HG03432 (cell line): ENCODE data around the gene STN1.

Source experiments
- ATAC-seq: cut with Tn5 transposase; IDR thresholded peaks from one replicate; pipeline ENCODE4 v1.9.1; 2021; ENCODE audit warnings: mild to moderate bottlenecking, moderate library complexity; ENCODE audit not compliant: unreplicated experiment

STN1 gene

DNA sequence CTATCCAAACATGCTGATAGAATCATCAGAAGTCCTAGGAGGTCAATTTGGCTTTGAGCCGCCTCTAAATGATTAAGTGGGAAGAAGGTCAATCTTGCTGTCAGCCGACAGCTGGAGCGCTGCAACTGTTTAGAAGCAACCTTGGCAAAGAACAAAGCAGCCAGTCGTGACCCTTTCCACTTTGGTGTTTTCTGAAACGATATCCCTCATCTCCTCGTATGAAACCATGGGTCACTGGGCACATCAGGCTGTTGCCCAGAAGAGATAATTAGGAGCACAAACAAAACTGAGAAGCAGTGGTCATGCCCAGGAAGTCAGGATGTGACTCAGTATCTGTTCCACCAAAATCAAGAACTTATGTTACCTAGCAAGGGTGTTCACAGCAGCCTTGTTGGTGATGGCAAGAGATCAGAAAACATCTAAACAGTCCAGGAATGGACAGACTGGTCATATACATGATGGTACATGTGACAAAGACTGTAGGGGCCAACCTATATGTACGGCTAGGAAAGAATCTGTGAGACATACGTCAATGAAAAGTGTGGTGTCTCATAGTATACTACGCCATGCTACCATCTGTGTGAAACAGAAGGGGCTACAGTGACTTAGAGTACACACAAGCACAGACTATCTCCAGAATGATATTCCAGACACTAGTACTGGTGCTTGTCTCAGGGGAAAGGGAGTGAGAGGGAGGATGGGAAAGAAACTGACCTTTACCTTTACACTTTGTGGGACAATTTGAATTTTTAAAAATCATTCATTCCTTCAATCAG lies 22.4 kb downstream of the STN1 start:
- no peak for ATAC-seq

DNA sequence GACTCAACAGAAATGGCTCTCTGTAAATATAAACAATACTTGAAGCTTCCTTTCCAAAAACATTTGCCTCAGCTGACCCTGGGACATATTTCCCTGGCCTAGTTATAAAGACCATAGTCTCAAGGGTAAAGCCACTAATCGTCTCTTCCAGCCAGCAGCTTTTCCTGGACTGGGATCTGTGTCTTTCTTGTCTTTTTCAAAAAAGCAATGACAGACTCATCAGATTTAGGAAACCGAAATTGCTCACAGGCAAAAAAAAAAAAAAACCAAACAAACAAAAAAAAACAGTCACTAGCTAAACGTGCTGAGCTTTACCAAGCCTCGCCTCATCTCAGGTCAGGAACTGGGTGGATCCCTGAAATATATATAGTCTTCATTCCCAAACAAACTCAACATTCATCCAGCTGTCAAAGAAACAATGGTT lies 23.5 kb downstream of the STN1 start:
- ATAC-seq, result no peak

DNA sequence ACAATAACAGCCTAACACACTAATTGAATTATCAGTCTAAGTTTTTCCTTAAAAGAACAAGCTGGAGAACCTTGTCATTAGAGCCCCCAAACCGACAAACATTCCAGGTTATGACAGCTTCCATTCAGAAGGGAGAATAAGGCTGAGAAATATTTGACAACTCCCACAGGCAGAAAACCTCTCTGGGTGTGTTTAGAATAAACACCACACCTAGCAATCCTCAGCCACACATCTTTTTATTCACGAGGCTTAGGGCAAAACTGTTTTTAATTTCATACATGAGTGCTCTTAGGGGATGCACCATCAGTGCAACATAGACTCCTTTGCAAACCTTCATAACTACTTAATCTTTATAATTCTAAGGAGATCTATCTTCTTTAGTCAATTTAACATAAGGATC lies 24.2 kb downstream of the STN1 start:
- ATAC-seq, result no peak

DNA sequence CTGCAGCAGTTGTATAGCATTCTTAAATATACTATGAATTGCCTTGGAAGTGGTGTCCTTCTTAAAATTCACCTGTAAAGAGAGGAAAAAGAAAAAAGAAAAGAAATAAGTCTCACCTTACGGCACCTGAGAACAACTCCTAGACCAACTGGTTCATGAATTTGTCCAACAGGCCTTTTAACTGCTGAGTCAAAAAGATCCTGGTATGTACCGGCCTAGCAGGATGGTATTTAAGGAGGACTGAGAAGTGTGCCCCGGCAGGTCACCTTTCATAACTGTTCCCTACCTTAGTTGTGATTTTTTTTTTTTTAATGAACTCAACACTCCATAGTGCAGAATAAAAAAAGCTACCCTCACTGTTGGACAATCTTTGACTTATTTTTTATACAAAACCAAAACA lies 25.8 kb downstream of the STN1 start:
- ATAC-seq, result no peak

DNA sequence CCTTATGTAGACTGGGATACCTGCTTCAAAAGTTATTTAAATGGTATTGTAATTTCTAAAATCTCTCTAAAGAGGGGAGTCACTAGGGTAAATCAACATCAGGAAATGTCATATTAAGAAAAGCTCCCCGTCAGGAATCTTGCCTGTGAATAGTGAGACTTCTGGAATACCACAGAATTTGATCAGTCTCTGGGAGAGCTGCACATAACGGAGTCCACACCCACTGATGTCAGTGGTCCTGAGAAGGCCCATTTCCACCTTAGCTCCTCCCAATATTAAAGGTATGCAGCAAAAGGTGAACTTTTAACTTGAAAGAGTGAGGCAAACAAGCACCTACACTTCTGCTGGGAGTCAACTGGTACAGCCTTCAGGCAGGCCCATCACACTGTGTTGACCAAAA lies 27.3 kb downstream of the STN1 start:
- no peak for ATAC-seq

DNA sequence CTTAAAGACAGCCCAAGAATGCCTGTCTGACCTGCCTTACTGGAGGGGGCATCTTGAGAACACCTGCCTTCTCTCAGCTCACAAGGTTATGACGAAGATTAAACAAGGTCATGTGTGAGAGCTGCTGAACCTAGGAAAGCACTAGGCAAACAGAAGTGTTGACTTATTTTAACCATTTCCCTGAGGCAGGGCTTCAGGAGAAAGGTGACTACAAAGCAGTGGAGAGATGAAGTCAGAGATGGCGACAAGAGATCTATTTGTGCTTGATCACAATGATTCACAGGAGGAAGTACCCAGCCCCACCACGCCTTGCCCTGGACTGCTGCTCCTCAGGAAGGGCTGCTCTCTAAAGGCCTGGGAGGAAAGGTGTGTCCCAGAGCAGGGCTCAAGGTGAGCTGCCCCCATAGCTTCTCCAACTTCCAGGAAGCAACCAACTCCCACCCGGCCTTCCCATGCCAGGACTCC lies 27.8 kb downstream of the STN1 start:
- ATAC-seq, result no peak

DNA sequence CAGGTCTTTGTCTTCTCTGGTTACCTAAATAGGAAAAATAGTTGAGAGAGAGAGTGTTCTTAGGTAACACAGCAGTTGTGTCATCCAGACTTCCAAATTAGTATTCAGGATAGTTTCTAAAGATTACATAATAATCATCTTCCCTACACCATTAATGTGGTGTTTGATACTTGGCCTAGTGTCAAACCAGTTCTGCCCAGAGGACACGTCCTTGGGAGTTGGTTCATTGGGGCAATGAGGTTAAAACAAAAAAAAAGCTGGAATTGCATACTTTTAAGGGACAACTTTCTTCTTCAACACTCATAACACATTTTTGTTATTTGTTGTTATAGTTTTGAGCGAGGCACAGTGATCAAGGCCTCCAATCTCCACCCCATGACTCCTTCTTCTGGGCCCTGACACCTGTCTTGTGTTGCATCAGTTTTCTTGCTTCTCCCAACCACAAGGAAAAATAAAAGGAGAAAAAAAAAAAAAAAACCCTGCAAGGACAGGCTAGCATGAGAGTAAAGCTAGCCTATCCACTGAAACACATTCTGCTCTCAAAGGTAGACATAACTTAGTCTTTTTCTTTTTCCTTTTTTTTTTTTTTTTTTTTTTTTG lies 28.8 kb downstream of the STN1 start:
- no peak for ATAC-seq

DNA sequence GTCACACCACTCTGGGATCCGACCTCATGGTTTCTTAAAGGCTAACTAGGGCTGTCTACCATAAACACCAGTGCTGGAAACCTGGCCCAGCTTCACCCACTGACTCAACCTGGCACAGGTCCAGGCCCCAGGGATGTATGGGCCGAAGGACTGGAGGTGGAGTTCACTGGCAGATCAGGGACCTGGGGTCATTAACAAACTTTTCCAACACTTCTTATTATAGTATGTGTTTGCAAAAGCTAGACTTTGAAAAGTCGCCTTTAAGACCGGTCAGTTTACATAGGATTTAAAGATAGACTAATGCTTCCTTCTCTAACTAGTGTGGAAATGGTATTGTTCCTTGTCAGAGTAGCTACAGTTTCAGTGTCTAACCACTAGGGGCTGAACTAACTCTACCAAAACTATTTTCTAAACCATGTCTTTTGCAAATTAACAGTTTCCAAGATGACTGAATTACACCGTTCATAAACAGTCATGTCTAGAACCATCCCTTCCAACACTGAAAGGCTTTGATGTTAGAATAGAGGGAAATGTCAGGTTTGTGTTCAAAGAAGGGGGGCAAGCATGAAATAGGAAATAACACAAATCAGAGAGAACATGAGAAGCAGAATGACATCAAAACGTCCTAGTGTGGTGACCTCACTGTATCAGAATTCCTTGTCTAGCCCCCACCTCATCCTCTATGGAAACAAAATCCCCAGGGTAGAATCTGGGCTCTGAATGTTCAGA lies 29.7 kb downstream of the STN1 start:
- ATAC-seq, result no peak

DNA sequence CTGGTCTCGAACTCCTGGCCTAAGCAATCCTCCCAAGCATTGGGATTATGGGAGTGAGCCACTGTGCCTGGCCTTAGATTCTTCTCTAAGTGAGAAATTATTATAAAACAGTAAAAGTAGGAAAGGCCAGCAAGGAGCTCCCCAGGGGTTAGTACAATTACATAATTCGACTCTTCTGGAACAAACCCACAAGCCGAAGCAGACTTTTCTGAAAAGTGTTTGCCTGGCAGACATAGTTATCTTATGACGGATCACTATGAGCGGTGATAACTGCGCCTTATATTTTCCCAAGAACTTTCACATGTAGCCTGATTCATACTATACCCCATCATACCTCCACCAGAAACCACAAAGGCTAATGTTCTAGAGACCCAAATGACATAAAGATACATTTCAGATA lies 32.4 kb downstream of the STN1 start:
- ATAC-seq, result no peak

DNA sequence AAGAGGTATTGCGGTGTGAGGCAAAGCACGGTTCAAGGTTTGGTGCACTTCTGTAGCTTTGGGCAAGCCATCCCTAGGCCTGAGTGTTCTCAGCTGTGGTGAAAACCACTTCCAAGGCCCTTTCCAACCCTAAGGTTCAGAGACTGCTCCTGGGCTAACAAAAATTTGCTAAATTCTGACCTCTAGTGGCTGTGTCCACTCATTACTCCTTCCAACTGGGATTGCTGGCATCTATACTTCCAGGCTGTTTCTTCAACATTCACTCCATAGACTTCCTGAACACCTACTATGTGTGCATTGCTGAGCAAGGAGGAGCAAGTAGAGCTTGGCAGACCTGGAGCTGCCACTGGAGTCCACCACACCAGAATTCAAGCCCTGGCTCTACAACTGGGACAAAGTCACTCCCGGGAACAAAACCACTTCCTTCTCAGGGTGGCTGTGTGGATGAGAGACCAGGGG lies 33.3 kb downstream of the STN1 start:
- ATAC-seq, result no peak

DNA sequence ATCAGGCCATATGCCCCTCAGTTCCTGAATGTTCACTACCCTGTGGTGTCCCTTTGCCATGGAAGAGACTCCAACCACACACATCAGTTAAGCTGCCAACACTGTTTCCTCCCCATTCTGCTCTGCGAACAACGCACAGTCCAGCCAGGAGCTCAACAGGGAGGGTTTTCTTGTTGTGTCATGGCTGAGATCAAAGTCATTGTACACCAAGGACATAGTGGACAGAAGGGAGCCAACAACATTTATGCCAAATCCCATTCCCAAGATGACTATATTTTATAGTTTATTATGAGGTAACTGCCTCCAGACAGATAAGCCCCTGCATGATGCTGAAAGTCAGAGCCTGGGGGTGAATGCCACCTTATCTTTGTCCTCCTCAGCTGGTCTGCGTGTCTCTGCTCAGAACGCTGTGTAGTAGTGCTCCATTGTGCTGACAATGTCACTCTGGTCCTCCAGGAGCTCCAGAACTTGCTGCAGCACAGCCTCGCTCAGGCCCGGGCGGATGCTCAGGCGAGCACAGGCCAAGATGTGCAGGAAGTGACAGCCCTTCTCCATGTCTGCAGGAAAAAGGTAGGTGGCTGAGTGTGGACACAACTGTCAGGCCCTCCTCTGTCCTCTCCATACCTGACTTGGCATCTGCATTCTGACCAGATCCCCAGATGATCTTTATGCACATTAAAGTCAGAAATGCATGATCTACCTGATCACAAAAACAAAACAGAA lies 35.5 kb downstream of the STN1 start:
- ATAC-seq, result no peak

DNA sequence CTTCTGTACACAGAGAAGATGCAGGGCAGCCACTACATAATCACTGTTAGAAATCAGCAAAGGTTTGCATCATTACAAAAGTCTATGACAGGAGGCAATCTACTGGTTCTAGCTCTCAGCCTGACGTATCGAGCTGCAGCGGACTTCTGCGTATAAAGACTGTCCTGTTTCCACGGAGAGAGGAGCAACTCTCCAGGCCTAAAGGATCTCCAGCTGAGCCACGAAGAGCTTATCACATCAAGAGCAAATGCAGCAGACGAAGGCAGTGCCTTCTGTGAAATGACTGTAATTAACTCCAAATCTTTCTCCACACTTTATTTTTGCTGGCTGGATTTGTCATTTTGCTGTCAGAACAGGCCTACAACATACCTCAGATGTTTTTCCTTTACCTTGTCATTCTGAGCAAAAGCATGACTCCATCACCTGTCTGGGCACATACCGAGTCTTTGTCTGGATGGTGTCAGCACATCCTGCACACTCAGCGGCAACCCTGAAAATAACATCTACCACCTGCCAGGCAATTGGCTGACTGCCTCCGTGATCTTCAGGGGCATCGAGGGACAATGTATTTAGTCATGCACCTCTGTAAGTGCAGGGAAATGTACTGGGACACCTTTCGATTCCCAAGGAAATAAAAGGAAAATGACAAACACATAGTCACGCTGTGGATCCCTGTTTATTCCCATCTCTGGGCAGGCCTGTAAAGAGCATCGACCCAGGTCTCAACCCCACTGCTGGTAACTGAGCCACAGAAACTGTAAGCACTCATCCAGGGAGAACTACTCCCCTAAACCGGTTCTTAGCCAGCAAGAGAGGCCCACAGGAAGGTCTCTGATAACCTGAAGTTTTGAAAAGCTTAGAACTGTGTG lies 36.3 kb downstream of the STN1 start:
- ATAC-seq, result no peak

DNA sequence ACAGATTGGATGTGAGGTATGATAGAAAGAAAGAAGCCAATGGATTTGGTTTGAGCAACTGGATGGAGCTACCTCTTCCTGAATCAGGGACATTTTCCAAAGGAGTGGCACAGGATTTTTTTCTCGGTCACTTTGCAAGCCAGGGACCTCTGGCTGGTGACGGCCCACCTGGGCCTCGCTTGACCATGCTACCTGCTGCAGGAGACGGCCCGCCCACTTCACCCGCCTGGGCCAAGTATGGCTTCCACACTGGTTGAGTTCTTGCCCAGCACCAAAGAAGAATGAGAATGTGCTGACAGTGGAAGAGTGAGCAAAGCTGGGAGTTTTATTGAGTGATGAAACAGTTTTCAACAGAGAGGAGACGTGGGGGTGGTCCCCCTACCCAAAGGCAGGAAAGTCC lies 38.2 kb downstream of the STN1 start:
- no peak for ATAC-seq

DNA sequence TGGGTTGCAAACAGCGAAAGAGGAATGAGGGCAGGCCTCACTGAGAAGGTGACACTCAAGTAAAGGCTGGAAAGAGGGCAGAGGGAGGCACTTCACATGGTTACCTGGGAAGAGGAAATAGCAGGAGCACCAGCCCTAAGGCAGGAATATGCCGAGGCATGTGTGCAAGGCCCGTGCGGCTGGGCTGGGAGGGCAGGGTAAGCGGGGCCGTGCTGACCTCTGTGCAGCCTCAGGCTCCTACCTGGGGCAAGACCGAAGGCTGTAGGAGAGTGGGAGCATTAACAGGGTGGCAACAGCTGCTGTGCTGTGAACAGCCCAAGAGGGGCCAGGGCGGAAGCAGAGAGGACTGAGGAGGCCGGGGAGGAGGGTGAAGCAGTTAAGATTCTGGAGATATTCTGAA lies 38.6 kb downstream of the STN1 start:
- no peak for ATAC-seq

DNA sequence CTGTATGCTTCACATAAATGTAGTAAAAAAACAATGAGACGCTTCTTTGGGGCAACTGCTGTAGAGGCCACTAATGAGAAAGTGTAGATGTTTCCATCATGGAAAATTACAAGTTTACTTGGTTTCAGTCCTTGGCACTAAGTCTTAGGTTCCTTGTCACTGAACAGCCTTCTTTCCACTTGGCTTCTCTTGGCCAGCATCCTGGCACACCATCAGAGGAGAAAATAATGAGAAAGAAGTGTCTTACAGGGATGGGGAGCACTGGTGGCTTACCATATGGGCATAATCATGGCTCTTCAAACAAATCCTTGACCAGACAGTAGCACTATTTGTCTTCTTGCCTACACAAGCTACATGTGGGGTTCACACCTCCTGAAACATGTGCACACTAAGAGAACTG lies 40.1 kb downstream of the STN1 start:
- ATAC-seq, result no peak

DNA sequence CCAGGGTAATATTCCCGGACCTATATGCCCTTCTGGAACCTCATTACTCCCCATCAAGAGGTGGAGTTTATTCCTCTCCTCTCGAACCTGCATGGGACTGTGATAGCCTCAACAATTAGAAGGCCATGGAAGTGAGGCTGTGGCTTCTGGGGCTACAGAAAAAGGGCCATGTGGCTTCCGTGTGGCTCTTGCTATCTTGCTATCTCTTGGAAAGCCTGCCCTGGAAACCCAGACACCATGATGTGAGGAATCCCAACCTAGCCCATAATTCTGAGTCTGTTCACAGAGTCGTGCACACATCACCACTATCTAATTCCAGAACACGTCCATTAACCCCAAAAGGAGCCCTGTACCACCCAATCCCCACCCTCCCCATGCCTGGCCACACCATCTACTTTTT lies 41.8 kb downstream of the STN1 start:
- no peak for ATAC-seq

DNA sequence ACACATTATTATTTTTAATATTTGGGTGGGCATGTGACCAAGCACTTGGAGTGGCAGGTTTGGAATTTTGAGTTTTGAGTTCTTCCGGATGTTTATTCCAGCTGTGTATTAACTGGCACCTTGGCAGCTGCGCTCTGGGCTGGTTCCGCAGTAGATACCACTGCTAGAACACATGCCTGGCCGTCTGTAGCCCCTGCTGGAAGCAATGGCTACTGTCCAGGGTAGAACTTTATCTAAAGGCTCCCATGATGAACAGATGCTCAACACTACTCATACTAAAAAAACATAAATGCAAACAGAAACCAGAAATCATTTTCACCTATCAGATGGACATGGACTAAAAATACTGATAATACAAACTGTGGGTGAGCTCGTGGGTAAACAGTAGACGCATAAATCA lies 43.3 kb downstream of the STN1 start:
- no peak for ATAC-seq

DNA sequence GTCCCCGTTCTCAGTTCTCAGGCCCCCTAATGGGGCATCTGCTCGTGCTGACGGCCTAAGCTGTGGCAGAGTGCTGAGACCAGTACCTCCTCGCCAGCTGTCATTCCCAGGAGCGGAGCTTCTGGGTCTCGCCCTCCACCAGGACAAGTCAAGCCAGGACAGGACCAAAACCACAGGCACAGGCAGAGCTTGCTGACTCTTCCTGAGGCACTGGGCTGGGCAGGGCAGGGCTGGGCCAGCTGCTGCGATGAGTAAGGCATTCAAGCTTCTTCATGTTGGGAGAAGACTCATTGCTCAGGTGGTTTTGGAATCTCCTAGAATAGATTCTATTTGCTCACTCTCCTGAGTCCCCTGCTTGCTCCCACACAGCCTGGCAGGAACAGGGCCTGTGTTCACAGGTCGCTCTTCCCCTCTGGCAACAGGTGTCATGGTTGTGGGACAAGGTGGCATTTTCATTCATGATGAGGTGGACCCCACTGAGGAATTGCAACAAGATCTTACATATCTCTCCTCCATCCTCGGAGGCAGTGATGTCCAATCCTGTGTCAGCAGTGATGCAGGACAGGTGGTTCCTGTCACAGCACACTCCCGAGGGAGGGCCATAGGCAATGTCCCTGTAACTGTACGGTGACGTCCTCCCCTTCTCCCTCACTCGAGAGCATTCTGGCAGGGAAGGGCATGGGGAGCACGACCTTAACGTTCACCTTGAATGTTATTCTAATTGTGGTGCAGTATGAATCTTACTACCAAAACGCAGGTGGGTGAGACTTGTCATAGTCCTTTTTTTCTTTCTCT lies 45.6 kb downstream of the STN1 start:
- ATAC-seq, result no peak

DNA sequence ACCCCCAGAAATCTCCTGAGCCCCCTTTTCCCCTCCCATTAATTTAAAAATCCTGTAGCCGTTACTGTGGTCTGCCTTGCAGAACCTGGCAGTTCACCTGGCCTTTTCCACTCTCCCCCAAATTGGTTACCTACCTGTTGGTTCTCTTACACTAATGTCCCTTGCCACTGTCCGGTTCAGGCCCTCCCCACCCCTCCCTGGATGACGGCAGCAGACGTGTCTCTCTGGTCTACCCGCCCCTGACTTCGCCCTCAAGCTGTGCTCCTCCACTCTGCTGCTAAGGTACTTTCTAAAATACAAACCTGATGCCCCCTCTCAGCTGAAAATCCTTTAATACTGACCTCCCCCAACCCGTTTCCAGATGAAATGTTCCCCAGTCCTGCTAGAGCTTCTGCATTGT lies 47.0 kb downstream of the STN1 start:
- ATAC-seq, result no peak

DNA sequence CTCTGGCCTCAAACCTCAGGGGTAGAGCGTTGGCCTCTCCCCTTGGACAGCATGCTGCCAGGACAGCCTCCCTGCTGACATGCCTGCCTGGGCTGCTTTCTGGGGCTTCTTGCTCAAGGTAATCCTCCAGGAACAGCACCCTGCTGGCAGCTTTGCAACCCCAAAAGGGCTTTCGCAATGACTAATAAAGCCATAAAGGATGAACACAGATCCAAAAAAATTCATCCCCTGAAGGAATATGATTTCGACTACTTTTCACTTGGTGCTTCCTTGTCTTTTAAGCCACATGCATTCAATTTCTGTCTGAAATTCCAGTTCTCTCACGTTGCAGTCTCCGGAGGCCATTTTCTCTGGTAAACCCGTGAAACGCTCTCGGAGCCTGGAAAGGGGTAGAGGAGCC lies 47.5 kb downstream of the STN1 start:
- ATAC-seq, result no peak
